HCT116 (cell line): ENCODE measurements around the gene SSTR5. TPM values are rescaled to one million over a fixed set of nuclear protein-coding genes. Genes with fewer than 3 reads are reported as not detected.
A peak's percentile ranks its signal among the peaks of the same experiment; 100 is the strongest.

Source experiments
- ATAC-seq: fragments of 200-7000 bp; cut with Tn5 transposase; 2 replicates; pipeline ENCODE4 v1.9.1; 2020; ENCODE audit warnings: mild to moderate bottlenecking, moderate library complexity
- BruUV-seq: library from RNA; stranded (reverse); fragments of 400-500 nt; replicated peaks from 2 replicates; lab custom pipeline; 2021; lab: Mats Ljungman, UMichigan
- CTCF ChIA-PET: fragments of 300-600 bp; sonication (Branson Sonifier 250); formaldehyde crosslinking; loops from one replicate; lab custom pipeline; 2021; ENCODE audit warnings: antibody characterized with exemption; lab: Charles Lee
- POLR2A ChIA-PET: fragments of 300-600, 350-600 bp; sonication (Branson Sonifier 250); formaldehyde crosslinking; loops from one replicate; lab custom pipeline; 2021; ENCODE audit warnings: antibody characterized with exemption; lab: Charles Lee
- RAD21 ChIA-PET, 2 experiments: fragments of 300-600 bp; sonication (Branson Sonifier 250); formaldehyde crosslinking; loops; one replicate each; lab custom pipeline; 2023; ENCODE audit warnings: low total read pairs in 2 of 2; ENCODE audit not compliant: uncharacterized antibody in 2 of 2, unreplicated experiment in 2 of 2, low non-redundant PET in 1 of 2; lab: Charles Lee
- DNase-seq: peaks from one replicate; pipeline ENCODE4 v3.0.0-alpha.2; 2010; ENCODE audit warnings: low read depth, low spot score
- H2AFZ ChIP-seq: fragments of 200-600 bp; shearing (Covaris generic), sonication (generic); 2 replicates; pipeline ENCODE4 v1.6.1; 2017; ENCODE audit warnings: low read depth, mixed run types, mixed read lengths, antibody characterized with exemption, low read length; ENCODE audit not compliant: poor library complexity, severe bottlenecking
- H3K27ac ChIP-seq: 2 replicates; pipeline ENCODE4 v1.5.1; 2012; ENCODE audit warnings: low read depth, low read length
- H3K27me3 ChIP-seq: fragments of 200-600 bp; sonication (generic); 2 replicates; pipeline ENCODE4 v1.6.1; 2016; ENCODE audit warnings: mixed run types, low read length, mixed read lengths; ENCODE audit not compliant: insufficient read depth
- H3K36me3 ChIP-seq, 2 experiments: fragments of 200-500 bp in 1 of 2; fragments of 200-600 bp in 1 of 2; sonication (Bioruptor generic) in 1 of 2; sonication (generic) in 1 of 2; 2 replicates each; pipeline versions ENCODE4 v1.5.1 to v1.6.1; 2014 to 2016; ENCODE audit warnings: low read length in 2 of 2, inconsistent platforms in 1 of 2, mixed read lengths in 1 of 2, mixed run types in 1 of 2; ENCODE audit not compliant: insufficient read depth in 2 of 2, control insufficient read depth in 1 of 2
- H3K4me1 ChIP-seq, 2 experiments: fragments of 200-600 bp in 1 of 2; sonication (generic) in 1 of 2; 2 replicates each; pipeline versions ENCODE4 v1.5.1 to v1.6.1; 2012 to 2017; ENCODE audit warnings: low read length in 2 of 2, inconsistent platforms in 1 of 2, mild to moderate bottlenecking in 1 of 2, mixed read lengths in 1 of 2, mixed run types in 1 of 2, moderate library complexity in 1 of 2; ENCODE audit not compliant: insufficient read depth in 2 of 2, control insufficient read depth in 1 of 2
- H3K4me2 ChIP-seq: fragments of 200-600 bp; sonication (generic); 2 replicates; pipeline ENCODE4 v1.6.1; 2017; ENCODE audit warnings: mixed run types, low read length, mixed read lengths
- H3K4me3 ChIP-seq, 2 experiments: fragments of 200-600 bp in 1 of 2; sonication (generic) in 1 of 2; replicated peaks in 1 of 2; 2 replicates each; pipeline ENCODE4 v1.5.1; 2011 to 2016; ENCODE audit warnings: low read length in 2 of 2, control low read depth in 1 of 2, low read depth in 1 of 2, mild to moderate bottlenecking in 1 of 2, mixed read lengths in 1 of 2, mixed run types in 1 of 2
- H3K79me2 ChIP-seq: fragments of 200-600 bp; sonication (generic); 2 replicates; pipeline ENCODE4 v1.6.1; 2017; ENCODE audit warnings: mild to moderate bottlenecking, mixed run types, low read length, moderate library complexity, mixed read lengths; ENCODE audit not compliant: insufficient read depth
- H3K9ac ChIP-seq: fragments of 200-600 bp; sonication (generic); 2 replicates; pipeline ENCODE4 v1.6.1; 2016; ENCODE audit warnings: low read length, mixed read lengths
- H3K9me2 ChIP-seq: fragments of 200-600 bp; sonication (generic), shearing (Covaris generic); 2 replicates; pipeline ENCODE4 v1.6.1; 2017; ENCODE audit warnings: mixed run types, mild to moderate bottlenecking, moderate library complexity; ENCODE audit not compliant: insufficient read depth
- H3K9me3 ChIP-seq, 2 experiments: fragments of 200-500 bp in 1 of 2; fragments of 200-600 bp in 1 of 2; sonication (Bioruptor generic) in 1 of 2; sonication (generic) in 1 of 2; 2 replicates each; pipeline ENCODE4 v1.6.1; 2014 to 2017; ENCODE audit warnings: low read length in 2 of 2, mixed read lengths in 2 of 2, inconsistent platforms in 1 of 2, low read depth in 1 of 2, mild to moderate bottlenecking in 1 of 2, mixed run types in 1 of 2, moderate library complexity in 1 of 2; ENCODE audit not compliant: control insufficient read depth in 1 of 2, insufficient read depth in 1 of 2
- H4K20me1 ChIP-seq: fragments of 200-600 bp; sonication (generic), shearing (Covaris generic); 2 replicates; pipeline ENCODE4 v1.6.1; 2017; ENCODE audit warnings: mixed run types, mild to moderate bottlenecking, moderate library complexity; ENCODE audit not compliant: insufficient read depth
- ATF3 ChIP-seq: IDR thresholded peaks from 2 replicates; pipeline ENCODE4 v1.6.1; 2012
- CBX3 ChIP-seq: IDR thresholded peaks from 2 replicates; pipeline ENCODE4 v1.6.1; 2012; ENCODE audit warnings: low read depth
- CEBPB ChIP-seq: IDR thresholded peaks from 2 replicates; pipeline ENCODE4 v1.6.1; 2012; ENCODE audit warnings: low read depth
- ELF1 ChIP-seq: IDR thresholded peaks from 2 replicates; pipeline ENCODE4 v1.6.1; 2012; ENCODE audit warnings: low read depth, borderline replicate concordance
- EZH2 ChIP-seq: fragments of 200-600 bp; sonication (generic); IDR thresholded peaks from 2 replicates; pipeline ENCODE4 v1.6.1; 2017; ENCODE audit warnings: antibody characterized with exemption, mixed run types
- EZH2phosphoT487 ChIP-seq: fragments of 200-600 bp; IDR thresholded peaks from 2 replicates; pipeline ENCODE4 v1.6.1; 2018; ENCODE audit warnings: antibody characterized with exemption, borderline replicate concordance
- FOSL1 ChIP-seq: IDR thresholded peaks from 2 replicates; pipeline ENCODE4 v1.6.1; 2012; ENCODE audit warnings: low read depth
- JUND ChIP-seq: IDR thresholded peaks from 2 replicates; pipeline ENCODE4 v1.6.1; 2012
- MAX ChIP-seq: IDR thresholded peaks from 2 replicates; pipeline ENCODE4 v1.6.1; 2012
- POLR2A ChIP-seq: IDR thresholded peaks from 2 replicates; pipeline ENCODE4 v1.7.0; 2011; ENCODE audit warnings: borderline replicate concordance; ENCODE audit not compliant: insufficient read depth, insufficient read length; ENCODE audit errors: extremely low read depth
- POLR2AphosphoS5 ChIP-seq: IDR thresholded peaks from 2 replicates; pipeline ENCODE4 v1.6.1; 2011; ENCODE audit warnings: mild to moderate bottlenecking, low read depth, low read length, moderate library complexity
- RAD21 ChIP-seq: IDR thresholded peaks from 2 replicates; pipeline ENCODE4 v1.6.1; 2012; ENCODE audit warnings: low read depth, mild to moderate bottlenecking
- SIN3A ChIP-seq: IDR thresholded peaks from 2 replicates; pipeline ENCODE4 v1.6.1; 2012; ENCODE audit warnings: low read depth
- TCF7L2 ChIP-seq: IDR thresholded peaks from 2 replicates; pipeline ENCODE4 v1.7.0; 2011; ENCODE audit warnings: borderline replicate concordance, inconsistent platforms; ENCODE audit not compliant: insufficient read depth, insufficient read length; ENCODE audit errors: extremely low read depth
- ZFX ChIP-seq: fragments of 450-650 bp; IDR thresholded peaks from 2 replicates; pipeline ENCODE4 v1.6.1; 2017
- intact Hi-C: fragments of 100-400 bp; cut with micrococcal nuclease; formaldehyde crosslinking; loops from 2 replicates; pipeline ENCODE4 v1.10.0; 2022
- total RNA-seq: library from RNA; stranded (reverse); gene quantifications from one replicate; pipeline ENCODE4 v1.2.1, GENCODE V29; 2021; ENCODE audit not compliant: unreplicated experiment
- TF ChIP-seq, protein P1 (sequence below), 3 experiments: fragments of 200-600 bp in 1 of 3; sonication (generic) in 1 of 3; IDR thresholded peaks in 2 of 3; conservative IDR thresholded peaks in 1 of 3; 2 replicates each; pipeline ENCODE4 v1.5.1; 2012 to 2017; ENCODE audit warnings: low read depth in 2 of 3, low read length in 2 of 3, antibody characterized with exemption in 1 of 3, borderline replicate concordance in 1 of 3, control low read depth in 1 of 3, mild to moderate bottlenecking in 1 of 3, mixed read lengths in 1 of 3, mixed run types in 1 of 3, moderate library complexity in 1 of 3; ENCODE audit not compliant: insufficient read depth in 1 of 3

The SSTR5 gene
- total RNA-seq, 1 experiment from 2014 or later = 7.2 TPM

DNA sequence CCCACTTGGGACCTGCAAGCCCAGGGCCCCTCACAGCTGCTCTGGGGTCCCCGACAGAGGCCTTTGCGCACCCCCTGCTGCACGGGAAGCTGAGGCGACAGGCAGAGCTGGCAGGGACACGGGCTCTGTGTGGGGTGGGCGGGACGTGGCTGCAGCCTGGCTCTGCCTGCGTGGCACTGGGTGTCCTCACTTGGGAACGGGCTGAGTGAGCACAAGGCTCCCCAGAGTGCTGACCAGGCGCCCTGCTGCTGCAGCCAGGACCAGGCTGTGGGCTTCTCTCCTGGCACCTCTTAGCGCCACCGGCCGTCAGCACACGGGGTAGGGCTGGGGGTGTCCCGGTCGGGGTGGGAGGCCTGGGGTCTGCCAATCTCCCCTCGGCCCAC, 16.9 kb downstream of the SSTR5 start:
- H4K20me1 ChIP-seq = no peaks in the 10 kb centered on the region
- CTCF ChIA-PET = no interaction called here
- intact Hi-C loops = no loop called here
- POLR2A ChIA-PET = interaction anchor here (1.7 kb wide), 1 partner anchor 368 kb away, joined by 3 read pairs; no protein-coding TSS in a partner anchor
- H3K27me3 ChIP-seq = no peaks in the 10 kb centered on the region
- H2AFZ ChIP-seq = no peak overlapping the region
- peak overlapping the region; percentile 68 to 78 for H3K4me3 ChIP-seq
- no peak for TF ChIP-seq JUND
- no peak for TF ChIP-seq EZH2phosphoT487
- TF ChIP-seq ZFX = no peak
- no peak for TF ChIP-seq MAX
- no peak for TF ChIP-seq EZH2
- no peak for TF ChIP-seq POLR2A
- TF ChIP-seq CEBPB = no peak
- TF ChIP-seq SIN3A = no peak
- no peak for TF ChIP-seq ELF1
- TF ChIP-seq RAD21 = no peak
- no peak for TF ChIP-seq TCF7L2
- TF ChIP-seq CBX3 = no peak
- no peak for TF ChIP-seq POLR2AphosphoS5
- TF ChIP-seq, protein P1, sequence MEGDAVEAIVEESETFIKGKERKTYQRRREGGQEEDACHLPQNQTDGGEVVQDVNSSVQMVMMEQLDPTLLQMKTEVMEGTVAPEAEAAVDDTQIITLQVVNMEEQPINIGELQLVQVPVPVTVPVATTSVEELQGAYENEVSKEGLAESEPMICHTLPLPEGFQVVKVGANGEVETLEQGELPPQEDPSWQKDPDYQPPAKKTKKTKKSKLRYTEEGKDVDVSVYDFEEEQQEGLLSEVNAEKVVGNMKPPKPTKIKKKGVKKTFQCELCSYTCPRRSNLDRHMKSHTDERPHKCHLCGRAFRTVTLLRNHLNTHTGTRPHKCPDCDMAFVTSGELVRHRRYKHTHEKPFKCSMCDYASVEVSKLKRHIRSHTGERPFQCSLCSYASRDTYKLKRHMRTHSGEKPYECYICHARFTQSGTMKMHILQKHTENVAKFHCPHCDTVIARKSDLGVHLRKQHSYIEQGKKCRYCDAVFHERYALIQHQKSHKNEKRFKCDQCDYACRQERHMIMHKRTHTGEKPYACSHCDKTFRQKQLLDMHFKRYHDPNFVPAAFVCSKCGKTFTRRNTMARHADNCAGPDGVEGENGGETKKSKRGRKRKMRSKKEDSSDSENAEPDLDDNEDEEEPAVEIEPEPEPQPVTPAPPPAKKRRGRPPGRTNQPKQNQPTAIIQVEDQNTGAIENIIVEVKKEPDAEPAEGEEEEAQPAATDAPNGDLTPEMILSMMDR (IDR thresholded peaks at IDR 0.05 in 2 of 3, conservative IDR thresholded peaks at IDR 0.05 in 1 of 3; ENCODE audit: borderline replicate concordance in 1 of 3, insufficient read depth in 1 of 3, low read depth in 2 of 3, low read length in 2 of 3) = no peak
- no peak for TF ChIP-seq FOSL1
- no peak for TF ChIP-seq ATF3
- H3K4me1 ChIP-seq = peaks cover 56 to 95% of the 10 kb centered on the region in 2 experiments
- H3K36me3 ChIP-seq = peaks cover 0 to 15% of the 10 kb centered on the region in 2 experiments; a peak in 1 of 4 replicates
- no TSS peak for BruUV-seq
- RAD21 ChIA-PET = no interaction called here
- peak overlapping the region; percentile 98 for H3K9ac ChIP-seq
- no peaks in the 10 kb centered on the region for H3K9me2 ChIP-seq
- DNase-seq = no peak
- peak overlapping the region; percentile 100 for H3K4me2 ChIP-seq
- H3K9me3 ChIP-seq = peaks cover 0 to 6% of the 10 kb centered on the region in 2 experiments; a peak in 1 of 4 replicates
- ATAC-seq = peak; percentile 26; the same call in 1 of the 2 replicates
- H3K27ac ChIP-seq = peak overlapping the region; percentile 100
- H3K79me2 ChIP-seq = peaks cover 15% of the 10 kb centered on the region
